GM03348 (cell line): ENCODE data around the gene ACSM6.

Source experiments
- DNase-seq: peaks from one replicate; pipeline ENCODE4 v3.0.0; 2012; ENCODE audit warnings: low spot score

Gene ACSM6

GRCh38 chr10:95246582-95247051, 52.6 kb downstream of the ACSM6 start:
- peak; percentile 75 for DNase-seq

GRCh38 chr10:95247200-95247880, 53.3 kb downstream of the ACSM6 start:
- peak; percentile 67 for DNase-seq

GRCh38 chr10:95247881-95248583, 54.0 kb downstream of the ACSM6 start:
- no peak for DNase-seq

GRCh38 chr10:95248989-95249388, 55.0 kb downstream of the ACSM6 start:
- DNase-seq, result no peak

- DNase-seq, result no peak
These were observed 55.4 kb downstream of the ACSM6 start for GRCh38 chr10:95249467-95249866.

GRCh38 chr10:95250856-95251255, 56.8 kb downstream of the ACSM6 start:
- DNase-seq, result no peak

- no peak for DNase-seq
These were observed 59.0 kb downstream of the ACSM6 start for GRCh38 chr10:95253007-95253406.

GRCh38 chr10:95253686-95254085, 59.6 kb downstream of the ACSM6 start:
- DNase-seq, result no peak

- DNase-seq, result no peak
These were observed 60.6 kb downstream of the ACSM6 start for GRCh38 chr10:95254629-95255028.

- DNase-seq, result no peak
These were observed 62.2 kb downstream of the ACSM6 start for GRCh38 chr10:95256268-95256667.

GRCh38 chr10:95257849-95258248, 63.8 kb downstream of the ACSM6 start:
- no peak for DNase-seq

- peak; percentile 86 for DNase-seq
These were observed 66.4 kb downstream of the ACSM6 start for GRCh38 chr10:95260397-95260881.

GRCh38 chr10:95260909-95261552, 67.0 kb downstream of the ACSM6 start:
- DNase-seq, result peak; percentile 63

- DNase-seq, result no peak
These were observed 67.9 kb downstream of the ACSM6 start for GRCh38 chr10:95261926-95262325.

- DNase-seq, result no peak
These were observed 68.9 kb downstream of the ACSM6 start for GRCh38 chr10:95262763-95263518.

- DNase-seq, result no peak
These were observed 69.8 kb downstream of the ACSM6 start for GRCh38 chr10:95263864-95264226.

GRCh38 chr10:95264227-95265051, 70.4 kb downstream of the ACSM6 start:
- DNase-seq, result no peak

GRCh38 chr10:95265572-95265971, 71.5 kb downstream of the ACSM6 start:
- no peak for DNase-seq

GRCh38 chr10:95266674-95267095, 72.6 kb downstream of the ACSM6 start:
- peak; percentile 80 for DNase-seq

- DNase-seq, result no peak
These were observed 73.2 kb downstream of the ACSM6 start for GRCh38 chr10:95267251-95267650.

- no peak for DNase-seq
These were observed 74.4 kb downstream of the ACSM6 start for GRCh38 chr10:95268438-95268837.
